ENCODE results near the gene RNF225. TPM values are rescaled to one million over a fixed set of nuclear protein-coding genes. Genes with fewer than 3 reads are reported as not detected.
A peak's percentile ranks its signal among the peaks of the same experiment; 100 is the strongest.

The RNF225 gene
- total RNA-seq, 1 donor from 2014 or later, result not detected

- Histone ChIP-seq H3K27me3 (ENCODE audit: control insufficient read depth in 3 of 3, insufficient read depth in 3 of 3, low read length in 3 of 3) (no peaks in the 10 kb centered on the region), H3K9ac (ENCODE audit: low read depth in 1 of 3, low read length in 3 of 3) (no peak overlapping the region), H3K4me3 (ENCODE audit: low read length in 3 of 3) (peak overlapping the region in 2 of 3 donors; percentile 49 to 90), H3K4me1 (ENCODE audit: control insufficient read depth in 3 of 3, insufficient read depth in 3 of 3, low read length in 3 of 3) (peaks cover 24 to 26% (median 24%) of the 10 kb centered on the region in 3 donors), H3K36me3 (ENCODE audit: control insufficient read depth in 3 of 3, insufficient read depth in 3 of 3, low read length in 3 of 3) (no peaks in the 10 kb centered on the region), H3K27ac (ENCODE audit: low read depth, low read length) (no peak overlapping the region), H3K9me3 (ENCODE audit: control insufficient read depth in 3 of 3, low read length in 3 of 3) (no peaks in the 10 kb centered on the region)
These were observed 16.2 kb upstream of the RNF225 start for GRCh38 chr19:58379246-58379645.

DNA sequence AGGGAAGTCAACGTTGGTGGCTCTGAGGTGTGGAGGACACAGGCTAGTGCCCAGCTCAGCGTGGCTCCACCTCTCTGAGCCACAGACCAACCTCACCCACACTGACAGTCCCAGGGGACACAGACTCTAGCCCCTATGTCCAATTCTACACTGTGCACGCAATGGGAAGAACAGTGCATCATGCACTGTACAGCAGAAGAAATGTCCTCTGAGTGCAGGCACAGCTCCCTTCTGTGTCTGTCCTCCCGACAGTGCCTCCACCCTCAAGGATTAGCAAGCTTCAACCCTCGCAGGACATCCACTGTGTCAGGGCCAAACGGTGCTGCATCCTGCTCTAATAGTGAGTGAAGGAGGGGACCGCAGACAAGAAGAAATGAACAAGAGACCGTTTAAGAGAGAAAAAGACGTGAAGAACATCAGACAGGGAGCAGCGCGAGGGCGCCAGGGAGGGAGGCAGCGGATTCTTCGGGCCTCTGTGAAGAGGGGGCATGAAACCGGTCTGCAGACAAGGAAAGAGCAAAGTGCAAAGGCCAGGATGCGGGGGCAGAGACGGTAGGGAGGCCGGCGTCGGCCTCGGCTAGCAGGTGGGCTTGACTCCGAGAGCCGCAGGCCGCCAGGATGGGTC lies 15.3 kb upstream of the RNF225 start:
- H3K9me3 ChIP-seq (ENCODE audit: control insufficient read depth in 3 of 3, low read length in 3 of 3), result no peaks in the 10 kb centered on the region
- peak overlapping the region; percentile 90 to 94 (median 90) for H3K4me3 ChIP-seq (ENCODE audit: low read length in 3 of 3)
- H3K36me3 ChIP-seq (ENCODE audit: control insufficient read depth in 3 of 3, insufficient read depth in 3 of 3, low read length in 3 of 3), result no peaks in the 10 kb centered on the region
- H3K27me3 ChIP-seq (ENCODE audit: control insufficient read depth in 3 of 3, insufficient read depth in 3 of 3, low read length in 3 of 3), result no peaks in the 10 kb centered on the region
- peak overlapping the region; percentile 83 to 94 (median 89) for H3K9ac ChIP-seq (ENCODE audit: low read depth in 1 of 3, low read length in 3 of 3)
- H3K4me1 ChIP-seq (ENCODE audit: control insufficient read depth in 3 of 3, insufficient read depth in 3 of 3, low read length in 3 of 3), result peaks cover 24 to 31% (median 30%) of the 10 kb centered on the region in 3 donors
- peak overlapping the region; percentile 85 for H3K27ac ChIP-seq (ENCODE audit: low read depth, low read length)

GRCh38 chr19:58380662-58381459 lies 14.6 kb upstream of the RNF225 start, which contains the start of gene ZNF837:
Gene ZNF837 (minus strand): TSS chr19:58381030. CDS start chr19:58369332, 11,698 bp downstream.
- no peaks in the 10 kb centered on the region for H3K9me3 ChIP-seq (ENCODE audit: control insufficient read depth in 3 of 3, low read length in 3 of 3)

DNA sequence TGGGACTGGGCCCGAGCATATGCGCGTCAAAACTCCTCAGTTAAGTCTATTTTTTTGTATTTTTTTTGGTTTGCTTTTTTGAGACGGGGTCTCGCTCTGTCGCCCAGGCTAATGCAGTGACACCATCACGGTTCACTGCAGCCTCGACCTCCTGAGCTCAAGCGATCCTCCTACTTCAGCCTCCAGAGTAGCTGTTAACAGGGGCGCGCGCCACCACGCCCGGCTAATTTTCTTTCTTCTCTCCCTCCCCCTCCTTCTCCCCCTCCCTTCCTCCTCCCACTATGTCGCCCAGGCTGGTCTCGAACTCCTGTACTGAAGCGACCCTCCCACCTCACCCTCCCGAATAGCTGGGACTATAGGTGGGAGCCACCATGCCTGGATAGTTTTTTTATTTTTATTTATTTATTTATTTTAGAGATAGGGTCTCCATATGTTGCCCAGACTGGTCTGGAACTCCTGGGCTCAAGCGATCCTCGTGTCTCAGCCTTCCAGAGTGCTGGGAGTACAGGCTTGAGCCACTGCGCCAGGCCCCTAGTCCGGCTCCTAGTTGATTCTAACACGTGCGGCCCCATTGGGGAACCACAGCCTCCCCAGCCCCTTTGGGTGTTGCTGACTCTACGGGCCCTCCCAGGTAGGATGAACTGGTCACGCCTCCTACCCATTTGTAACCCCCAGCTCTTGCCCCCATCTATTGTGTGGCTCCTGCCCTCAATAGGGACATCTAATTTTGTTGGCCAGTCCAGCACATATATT lies 13.8 kb upstream of the RNF225 start:
- H3K4me3 ChIP-seq (ENCODE audit: low read length in 3 of 3), result peak overlapping the region; percentile 90 to 94 (median 90)
- H3K36me3 ChIP-seq (ENCODE audit: control insufficient read depth in 3 of 3, insufficient read depth in 3 of 3, low read length in 3 of 3), result no peaks in the 10 kb centered on the region
- peak overlapping the region; percentile 85 for H3K27ac ChIP-seq (ENCODE audit: low read depth, low read length)
- H3K4me1 ChIP-seq (ENCODE audit: control insufficient read depth in 3 of 3, insufficient read depth in 3 of 3, low read length in 3 of 3), result peaks cover 34 to 46% (median 44%) of the 10 kb centered on the region in 3 donors
- H3K27me3 ChIP-seq (ENCODE audit: control insufficient read depth in 3 of 3, insufficient read depth in 3 of 3, low read length in 3 of 3), result no peaks in the 10 kb centered on the region
- H3K9me3 ChIP-seq (ENCODE audit: control insufficient read depth in 3 of 3, low read length in 3 of 3), result no peaks in the 10 kb centered on the region
- H3K9ac ChIP-seq (ENCODE audit: low read depth in 1 of 3, low read length in 3 of 3), result peak overlapping the region; percentile 69 to 94 (median 89)

More at GRCh38 chr19:58380662-58381459, 14.6 kb upstream of the RNF225 start, which contains the start of gene ZNF837:
- peak within 1 kb of the TSS; percentile 90 to 94 (median 90) for H3K4me3 ChIP-seq (ENCODE audit: low read length in 3 of 3)
- H3K36me3 ChIP-seq (ENCODE audit: control insufficient read depth in 3 of 3, insufficient read depth in 3 of 3, low read length in 3 of 3), result no peaks in the 10 kb centered on the region
- H3K4me1 ChIP-seq (ENCODE audit: control insufficient read depth in 3 of 3, insufficient read depth in 3 of 3, low read length in 3 of 3), result peaks cover 31 to 39% (median 37%) of the 10 kb centered on the region in 3 donors
- H3K9ac ChIP-seq (ENCODE audit: low read depth in 1 of 3, low read length in 3 of 3), result peak within 1 kb of the TSS; percentile 83 to 94 (median 89)
- H3K27ac ChIP-seq (ENCODE audit: low read depth, low read length), result peak within 1 kb of the TSS; percentile 85
- no peaks in the 10 kb centered on the region for H3K27me3 ChIP-seq (ENCODE audit: control insufficient read depth in 3 of 3, insufficient read depth in 3 of 3, low read length in 3 of 3)

DNA sequence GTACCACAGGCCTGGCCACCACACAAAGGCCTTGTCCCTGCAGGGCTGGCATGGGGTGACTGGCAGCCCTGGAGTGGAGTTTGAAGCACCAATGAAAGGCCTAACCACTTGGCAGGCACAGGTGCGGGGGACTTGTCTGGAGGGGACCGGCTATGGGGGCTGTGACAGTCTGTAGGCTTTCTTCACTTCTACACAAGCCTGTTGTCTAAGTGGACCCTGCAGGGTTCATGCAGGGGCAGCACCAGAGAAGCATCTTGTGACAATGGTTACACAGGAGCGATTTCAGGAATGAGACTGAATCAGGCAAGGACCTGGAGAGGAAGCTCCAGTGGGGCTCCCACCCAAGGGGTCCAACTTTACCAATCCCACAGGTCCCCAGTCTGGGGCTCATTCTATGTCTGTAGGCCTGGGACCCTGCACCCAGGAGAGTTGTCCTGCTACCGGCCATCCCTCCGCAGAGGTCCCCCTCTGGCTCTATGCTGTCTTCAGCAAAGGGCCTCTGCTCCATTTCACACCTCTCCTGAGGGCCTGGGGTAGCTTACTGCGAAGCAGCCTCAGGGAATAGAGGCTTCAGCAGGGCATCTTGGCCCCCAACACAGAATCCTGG lies 12.4 kb upstream of the RNF225 start:
- Histone ChIP-seq H3K9ac (ENCODE audit: low read depth in 1 of 3, low read length in 3 of 3) (no peak overlapping the region), H3K4me1 (ENCODE audit: control insufficient read depth in 3 of 3, insufficient read depth in 3 of 3, low read length in 3 of 3) (peaks cover 41 to 54% (median 51%) of the 10 kb centered on the region in 3 donors)

DNA sequence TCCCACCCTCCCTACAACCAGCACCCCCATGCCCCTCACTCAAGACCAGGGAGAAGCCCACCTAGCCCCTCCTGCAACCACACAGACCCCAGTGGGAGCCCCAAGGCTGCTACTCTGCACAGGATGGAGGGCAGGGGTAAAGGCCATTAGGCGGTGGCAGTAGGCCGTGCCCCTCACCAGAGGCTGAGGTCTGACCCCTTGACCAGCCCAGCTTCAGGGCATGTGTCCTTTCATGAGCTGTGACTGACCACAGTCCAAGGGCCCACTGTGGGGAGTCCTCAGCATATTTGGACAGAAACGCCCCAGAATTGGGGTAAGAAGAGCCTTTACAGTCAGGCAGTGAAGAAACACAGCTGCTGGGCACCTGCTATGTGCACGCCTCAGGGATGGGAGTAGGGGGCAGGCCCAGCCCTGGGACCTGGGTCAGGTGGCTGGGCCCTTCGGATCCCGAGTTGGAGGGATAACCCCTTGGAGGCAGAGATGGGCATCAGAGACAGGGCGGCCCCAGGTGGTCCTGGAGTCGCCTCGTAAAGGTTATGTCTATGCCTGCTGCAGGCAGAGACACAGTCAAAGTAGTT lies 10.1 kb upstream of the RNF225 start:
- H3K9me3 ChIP-seq (ENCODE audit: control insufficient read depth in 3 of 3, low read length in 3 of 3), result no peaks in the 10 kb centered on the region
- H3K4me1 ChIP-seq (ENCODE audit: control insufficient read depth in 3 of 3, insufficient read depth in 3 of 3, low read length in 3 of 3), result peaks cover 30 to 41% (median 40%) of the 10 kb centered on the region in 3 donors
- peak overlapping the region; percentile 97 to 99 (median 98) for H3K9ac ChIP-seq (ENCODE audit: low read depth in 1 of 3, low read length in 3 of 3)
- peaks cover 7 to 11% (median 9%) of the 10 kb centered on the region in 3 donors for H3K36me3 ChIP-seq (ENCODE audit: control insufficient read depth in 3 of 3, insufficient read depth in 3 of 3, low read length in 3 of 3)
- H3K27me3 ChIP-seq (ENCODE audit: control insufficient read depth in 3 of 3, insufficient read depth in 3 of 3, low read length in 3 of 3), result no peaks in the 10 kb centered on the region
- H3K4me3 ChIP-seq (ENCODE audit: low read length in 3 of 3), result peak overlapping the region; percentile 71 to 95 (median 91)
- peak overlapping the region; percentile 98 for H3K27ac ChIP-seq (ENCODE audit: low read depth, low read length)

More for the DNA sequence above, 12.4 kb upstream of the RNF225 start:
- Histone ChIP-seq H3K9me3 (ENCODE audit: control insufficient read depth in 3 of 3, low read length in 3 of 3) (no peaks in the 10 kb centered on the region), H3K27ac (ENCODE audit: low read depth, low read length) (no peak overlapping the region), H3K4me3 (ENCODE audit: low read length in 3 of 3) (no peak overlapping the region), H3K36me3 (ENCODE audit: control insufficient read depth in 3 of 3, insufficient read depth in 3 of 3, low read length in 3 of 3) (peaks cover under 1 to 2% (median under 1%) of the 10 kb centered on the region in 3 donors), H3K27me3 (ENCODE audit: control insufficient read depth in 3 of 3, insufficient read depth in 3 of 3, low read length in 3 of 3) (no peaks in the 10 kb centered on the region)

DNA sequence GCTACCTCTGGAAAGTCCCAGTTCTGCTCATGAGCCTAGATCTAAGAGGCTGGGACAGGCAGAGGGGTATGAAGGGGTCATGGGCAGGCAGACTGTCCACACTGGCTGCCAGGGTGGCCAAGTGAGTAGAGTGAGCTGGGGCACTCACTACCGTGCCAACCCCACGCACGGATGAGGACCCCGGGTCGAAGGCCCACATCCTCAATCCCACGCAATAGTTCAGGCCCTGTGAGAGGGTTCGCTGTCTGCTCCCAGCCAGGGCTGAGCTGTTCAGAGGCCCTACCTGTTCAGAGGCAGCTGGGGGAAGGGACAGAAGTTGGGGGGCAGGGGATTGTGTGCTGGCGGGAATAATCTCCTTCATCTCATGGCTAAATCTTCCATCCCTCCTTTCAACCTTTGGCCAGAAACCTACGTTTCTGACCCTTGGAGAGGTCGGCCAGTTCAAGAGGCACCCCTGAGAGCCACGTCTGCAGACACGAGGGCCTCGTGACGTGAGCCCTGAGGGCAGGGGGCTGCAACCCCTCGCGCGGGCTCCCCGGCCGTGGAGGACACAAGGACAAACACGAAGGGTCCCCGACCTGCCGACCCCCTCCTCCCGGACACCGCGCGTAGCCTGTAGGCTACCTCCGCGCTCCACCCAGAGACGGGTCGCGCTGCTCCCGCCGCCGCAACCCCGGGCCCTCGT lies 9.4 kb upstream of the RNF225 start:
- no peaks in the 10 kb centered on the region for H3K27me3 ChIP-seq (ENCODE audit: control insufficient read depth in 3 of 3, insufficient read depth in 3 of 3, low read length in 3 of 3)
- H3K9ac ChIP-seq (ENCODE audit: low read depth in 1 of 3, low read length in 3 of 3), result peak overlapping the region; percentile 97 to 99 (median 98)
- peaks cover 29 to 40% (median 38%) of the 10 kb centered on the region in 3 donors for H3K4me1 ChIP-seq (ENCODE audit: control insufficient read depth in 3 of 3, insufficient read depth in 3 of 3, low read length in 3 of 3)
- H3K27ac ChIP-seq (ENCODE audit: low read depth, low read length), result peak overlapping the region; percentile 98
- H3K36me3 ChIP-seq (ENCODE audit: control insufficient read depth in 3 of 3, insufficient read depth in 3 of 3, low read length in 3 of 3), result peaks cover 7 to 11% (median 9%) of the 10 kb centered on the region in 3 donors
- peak overlapping the region; percentile 71 to 95 (median 91) for H3K4me3 ChIP-seq (ENCODE audit: low read length in 3 of 3)
- H3K9me3 ChIP-seq (ENCODE audit: control insufficient read depth in 3 of 3, low read length in 3 of 3), result no peaks in the 10 kb centered on the region

GRCh38 chr19:58386576-58387337 lies 8.7 kb upstream of the RNF225 start, which contains the start of gene RPS5:
Gene RPS5 (plus strand): TSS chr19:58387269. CDS start chr19:58388138, 869 bp downstream.
- Histone ChIP-seq H3K4me1 (ENCODE audit: control insufficient read depth in 3 of 3, insufficient read depth in 3 of 3, low read length in 3 of 3) (peaks cover 25 to 37% (median 36%) of the 10 kb centered on the region in 3 donors), H3K36me3 (ENCODE audit: control insufficient read depth in 3 of 3, insufficient read depth in 3 of 3, low read length in 3 of 3) (peaks cover 7 to 11% (median 9%) of the 10 kb centered on the region in 3 donors), H3K9me3 (ENCODE audit: control insufficient read depth in 3 of 3, low read length in 3 of 3) (no peaks in the 10 kb centered on the region), H3K27me3 (ENCODE audit: control insufficient read depth in 3 of 3, insufficient read depth in 3 of 3, low read length in 3 of 3) (no peaks in the 10 kb centered on the region), H3K4me3 (ENCODE audit: low read length in 3 of 3) (peak within 1 kb of the TSS; percentile 71 to 95 (median 91)), H3K27ac (ENCODE audit: low read depth, low read length) (peak within 1 kb of the TSS; percentile 98), H3K9ac (ENCODE audit: low read depth in 1 of 3, low read length in 3 of 3) (peak within 1 kb of the TSS; percentile 97 to 99 (median 98))

All from skeletal muscle tissue (tissue), 4 donors.